ENCODE data around the gene USPL1. TPM values are rescaled to one million over a fixed set of nuclear protein-coding genes. Genes with fewer than 3 reads are reported as not detected.

Gene USPL1
- total and polyA plus RNA-seq, 2 of the 13 experiments (the other 11 are each of a cell fraction or from before 2014, with no cell fraction given): 13.7 to 15.9 TPM

- Histone ChIP-seq H3K9ac (ENCODE audit: insufficient read depth, low read depth, low read length) (no peak overlapping the region), H3K79me2 (ENCODE audit: insufficient read depth, low read length) (no peaks in the 10 kb centered on the region), H4K20me1 (ENCODE audit: insufficient read depth, low read length) (no peaks in the 10 kb centered on the region), H3K27ac (ENCODE audit: extremely low read length, insufficient read depth, low read length) (no peak overlapping the region), H3K4me1 (ENCODE audit: insufficient read depth, low read length) (no peaks in the 10 kb centered on the region), H3K9me3 (ENCODE audit: low read length) (no peaks in the 10 kb centered on the region), H3K27me3 (ENCODE audit: control insufficient read depth in 1 of 2, insufficient read depth in 2 of 2, low read length in 2 of 2) (peaks cover 2 to 7% of the 10 kb centered on the region in 2 experiments; a peak in 3 of 5 replicates), H3K4me2 (ENCODE audit: low read depth, low read length) (no peak overlapping the region), H3K4me3 (replicated peaks in 1 of 3; ENCODE audit: insufficient read depth in 1 of 3, low read depth in 2 of 3, low read length in 3 of 3) (no peak overlapping the region), H2AFZ (ENCODE audit: low read length) (no peak overlapping the region), H3K36me3 (replicated peaks in 1 of 2; ENCODE audit: control insufficient read depth in 1 of 2, insufficient read depth in 2 of 2, low read length in 2 of 2) (no peaks in the 10 kb centered on the region)
- intact Hi-C loops (cut with micrococcal nuclease; ENCODE audit: unreplicated experiment) (no loop called here), in situ Hi-C loops (cut with HindIII; ENCODE audit: extremely low pct_ligation_motif_present, low pct_unique_long_range_greater_than_20kb) (no loop called here)
- WGBS (ENCODE audit: low lambda C conversion rate): under 1% methylated on average over 3 of the region's 3 CpGs
- no peak for ATAC-seq
- TF ChIP-seq HMG20A (CRISPR knock-in tag; IDR thresholded peaks at IDR 0.05; ENCODE audit: borderline replicate concordance) (no peak), ZNF343 (CRISPR knock-in tag; IDR thresholded peaks at IDR 0.05) (no peak), CCDC6 (CRISPR knock-in tag; IDR thresholded peaks at IDR 0.05) (no peak), NR2F1 (CRISPR knock-in tag; IDR thresholded peaks at IDR 0.05) (no peak), ZNF33B (CRISPR knock-in tag; IDR thresholded peaks at IDR 0.05) (no peak), SIX1 (CRISPR knock-in tag; IDR thresholded peaks at IDR 0.05; ENCODE audit: borderline replicate concordance) (no peak)
- CTCF ChIA-PET (ENCODE audit: low intra/inter-chr PET ratio, low total read pairs): no interaction called here
- BruUV-seq (replicated peaks): no TSS peak
- DNase-seq (ENCODE audit: low spot score): no peak
- POLR2A ChIA-PET: no interaction called here
- FAIRE-seq: no peak
Observed at GRCh38 chr13:30708541-30708940, 90.8 kb downstream of the USPL1 start.

Small RNA genes lying within 50 kb of the gene (small RNA-seq; reads per million reads assigned to genes)
- 0 reads per million in 3 experiments for gene RF00017 (ENCODE audit: insufficient read depth in 2 of 3, insufficient read length in 3 of 3, low read depth in 2 of 3, low replicate concordance in 1 of 3)

Other genes with a start within 250 kb of the USPL1 start
- gene UBE2L5, start 195.4 kb upstream of the USPL1 start, total RNA-seq (2016; rRNA removed; fragmentation: Illumina TruSeq; extraction: Trizol): 0.13 and 0.22 TPM in 2 replicates
- gene UBE2L5, start 195.4 kb upstream of the USPL1 start, polyA plus RNA-seq (2011; rRNA removed): not detected in 2 replicates
- 584 and 878 TPM in 2 replicates for gene HMGB1, start 152.0 kb upstream of the USPL1 start, total RNA-seq (2016; rRNA removed; fragmentation: Illumina TruSeq; extraction: Trizol)
- 71.6 and 115 TPM in 2 replicates for gene HMGB1, start 152.0 kb upstream of the USPL1 start, polyA plus RNA-seq (2011; rRNA removed)
- 0.70 and 0.97 TPM in 2 replicates for gene ALOX5AP, start 117.6 kb downstream of the USPL1 start, total RNA-seq (2016; rRNA removed; fragmentation: Illumina TruSeq; extraction: Trizol)
- gene ALOX5AP, start 117.6 kb downstream of the USPL1 start, polyA plus RNA-seq (2011; rRNA removed): 0.50 and 1.2 TPM in 2 replicates